Cardiac muscle cell (in vitro differentiated cells and primary cell): ENCODE measurements around the gene ANAPC1. TPM values are rescaled to one million over a fixed set of nuclear protein-coding genes. Genes with fewer than 3 reads are reported as not detected.
A peak's percentile ranks its signal among the peaks of the same experiment; 100 is the strongest.

Experiments
- DNase-seq, 2 donors: peaks; one replicate each; pipeline versions ENCODE4 v3.0.0 to v3.0.0-alpha.2; 2010 to 2017; ENCODE audit warnings: low read depth in 1 of 2, low spot score in 1 of 2
- H3K27ac ChIP-seq: fragments of 200-600 bp; sonication (generic); 2 replicates; pipeline ENCODE4 v1.5.1; 2016
- H3K27me3 ChIP-seq: fragments of 200-600 bp; sonication (generic); 2 replicates; pipeline ENCODE4 v1.6.0; 2016; ENCODE audit warnings: control low read depth
- H3K36me3 ChIP-seq: fragments of 200-600 bp; sonication (generic); 2 replicates; pipeline ENCODE4 v1.5.1; 2016; ENCODE audit warnings: control low read depth
- H3K4me1 ChIP-seq: fragments of 200-600 bp; sonication (generic); 2 replicates; pipeline ENCODE4 v1.8.1; 2017; ENCODE audit warnings: low read depth, mild to moderate bottlenecking, mixed run types
- H3K4me3 ChIP-seq: fragments of 200-600 bp; sonication (generic); 2 replicates; pipeline ENCODE4 v1.5.1; 2016; ENCODE audit warnings: mild to moderate bottlenecking
- H3K9me3 ChIP-seq: fragments of 200-600 bp; sonication (generic); 2 replicates; pipeline ENCODE4 v1.5.1; 2017; ENCODE audit warnings: low read depth, mild to moderate bottlenecking, control low read depth
- CTCF ChIP-seq: IDR thresholded peaks from 2 replicates; pipeline ENCODE4 v1.5.1; 2012; ENCODE audit warnings: low read depth, mild to moderate bottlenecking, low read length
- polyA plus RNA-seq: library from polyadenylated mRNA; unstranded; fragments of >200 nt; fragmentation: Nextera tagmentation; extraction: Ambion mirVana; gene quantifications from 2 replicates; pipeline ENCODE4 v1.2.1, GENCODE V29; 2016
- total RNA-seq: library from RNA; depleted of rRNA; stranded (reverse); fragments of >200 nt; gene quantifications from 2 replicates; pipeline ENCODE4 v1.2.3, GENCODE V29; 2016

The ANAPC1 gene
- total and polyA plus RNA-seq, 2 experiments from 2014 or later: 13.6 to 59.3 TPM

GRCh38 chr2:111924617-111925107, 40.7 kb upstream of the ANAPC1 start:
- H3K4me3 ChIP-seq: no peak overlapping the region

GRCh38 chr2:111923276-111923804, 39.3 kb upstream of the ANAPC1 start:
- no peak overlapping the region for H3K4me3 ChIP-seq
- TF ChIP-seq CTCF: no peak
- H3K9me3 ChIP-seq: no peaks in the 10 kb centered on the region
- H3K4me1 ChIP-seq: peaks cover 7% of the 10 kb centered on the region
- DNase-seq: peak in 1 of 2 donors; percentile 39
- no peaks in the 10 kb centered on the region for H3K27me3 ChIP-seq
- no peaks in the 10 kb centered on the region for H3K36me3 ChIP-seq
- no peak overlapping the region for H3K27ac ChIP-seq

More at GRCh38 chr2:111924617-111925107, 40.7 kb upstream of the ANAPC1 start:
- DNase-seq: no peak
- Histone ChIP-seq H3K4me1 (peaks cover 5% of the 10 kb centered on the region), H3K9me3 (no peaks in the 10 kb centered on the region), H3K27ac (no peak overlapping the region), H3K27me3 (no peaks in the 10 kb centered on the region), H3K36me3 (no peaks in the 10 kb centered on the region)
- TF ChIP-seq CTCF: no peak

GRCh38 chr2:111919794-111920608, 36.0 kb upstream of the ANAPC1 start:
- Histone ChIP-seq H3K27ac (no peak overlapping the region), H3K27me3 (no peaks in the 10 kb centered on the region), H3K4me1 (peaks cover 7% of the 10 kb centered on the region), H3K36me3 (no peaks in the 10 kb centered on the region), H3K4me3 (no peak overlapping the region), H3K9me3 (no peaks in the 10 kb centered on the region)
- no peak for DNase-seq
- no peak for TF ChIP-seq CTCF

GRCh38 chr2:111919365-111919764, 35.4 kb upstream of the ANAPC1 start:
- Histone ChIP-seq H3K4me3 (no peak overlapping the region), H3K9me3 (no peaks in the 10 kb centered on the region), H3K4me1 (peaks cover 7% of the 10 kb centered on the region), H3K36me3 (no peaks in the 10 kb centered on the region), H3K27ac (no peak overlapping the region), H3K27me3 (no peaks in the 10 kb centered on the region)
- peak; percentile 36 for TF ChIP-seq CTCF
- no peak for DNase-seq

- peak in 1 of 2 donors; percentile 82 for DNase-seq
- Histone ChIP-seq H3K27me3 (no peaks in the 10 kb centered on the region), H3K4me1 (peaks cover 7% of the 10 kb centered on the region), H3K36me3 (no peaks in the 10 kb centered on the region), H3K4me3 (no peak overlapping the region), H3K27ac (no peak overlapping the region), H3K9me3 (no peaks in the 10 kb centered on the region)
- TF ChIP-seq CTCF: no peak
Measured at GRCh38 chr2:111918383-111918806, 34.4 kb upstream of the ANAPC1 start.
